Upper lobe of left lung (tissue), 6 donors: ENCODE measurements around the gene OR51B6. TPM values are rescaled to one million over a fixed set of nuclear protein-coding genes. Genes with fewer than 3 reads are reported as not detected.
"Not testable (repeated sequence)": the region's sequence is repeated elsewhere in the genome, so short reads cannot be mapped to it uniquely, and the experiment has no call there.

Source experiments
- ATAC-seq, 2 donors: fragments of 200-7000 bp; cut with Tn5 transposase; one replicate each; pipeline ENCODE4 v1.9.1; 2022; ENCODE audit warnings: mild to moderate bottlenecking in 2 of 2, moderate library complexity in 2 of 2; ENCODE audit not compliant: low FRiP score in 2 of 2
- DNase-seq, 2 donors: peaks; one replicate each; pipeline ENCODE4 v3.0.0-alpha.2; 2019 to 2020
- H3K27ac ChIP-seq, 4 donors: fragments of 200-600 bp; sonication (generic); one replicate each; pipeline ENCODE4 v1.5.1; 2016 to 2019
- H3K27me3 ChIP-seq, 4 donors: fragments of 200-600 bp; sonication (generic); one replicate each; pipeline ENCODE4 v1.5.1; 2017 to 2019
- H3K36me3 ChIP-seq, 4 donors: fragments of 200-600 bp; sonication (generic); one replicate each; pipeline ENCODE4 v1.5.1; 2016 to 2019
- H3K4me1 ChIP-seq, 4 donors: fragments of 200-600 bp; sonication (generic); one replicate each; pipeline ENCODE4 v1.5.1; 2018 to 2019
- H3K4me3 ChIP-seq, 4 donors: fragments of 200-600 bp; sonication (generic); one replicate each; pipeline ENCODE4 v1.5.1; 2017 to 2019; ENCODE audit warnings: mild to moderate bottlenecking in 2 of 4, moderate library complexity in 1 of 4
- H3K9me3 ChIP-seq, 4 donors: fragments of 200-600 bp; sonication (generic); one replicate each; pipeline ENCODE4 v1.5.1; 2018 to 2019
- EP300 ChIP-seq, 4 donors: sonication (generic); formaldehyde crosslinking; IDR thresholded peaks; one replicate each; pipeline ENCODE4 v1.5.1; 2017; ENCODE audit warnings: antibody characterized with exemption in 4 of 4, control low read depth in 2 of 4
- POLR2A ChIP-seq, 4 donors: fragments of 450-650 bp; IDR thresholded peaks; one replicate each; pipeline ENCODE4 v1.5.1; 2016 to 2017; ENCODE audit warnings: antibody characterized with exemption in 4 of 4, mild to moderate bottlenecking in 2 of 4
- POLR2AphosphoS5 ChIP-seq, 2 donors: sonication (generic); formaldehyde crosslinking; IDR thresholded peaks; one replicate each; pipeline ENCODE4 v1.5.1; 2017; ENCODE audit warnings: antibody characterized with exemption in 2 of 2
- WGBS, 2 donors: methylation state at CpG; one replicate each; pipeline ENCODE4 v1.1.5; 2017 to 2018; 5-methylcytosine and 5-hydroxymethylcytosine counted together
- total RNA-seq, 6 donors: library from RNA; depleted of rRNA in 4 of 6; stranded (reverse); fragments of >200 nt in 4 of 6; gene quantifications; one replicate each; pipeline versions ENCODE4 v1.1.0 to v1.2.1, GENCODE V29; 2016 to 2021
- TF ChIP-seq, protein P1 (sequence below), 6 experiments: fragments of 450-650 bp in 4 of 6; fragments of 200-600 bp in 2 of 6; sonication (generic) in 2 of 6; IDR thresholded peaks; one replicate each; pipeline ENCODE4 v1.5.1; 2016 to 2019; ENCODE audit warnings: antibody characterized with exemption in 6 of 6
- donor health status: DM: no; HTN: no; CAD: no; lungs with moderate emphysema.
- donor health status: DM: no; HTN: yes; CAD: no; lungs with severe emphysema.

The OR51B6 gene
- total RNA-seq, 6 donors from 2014 or later = not detected

DNA sequence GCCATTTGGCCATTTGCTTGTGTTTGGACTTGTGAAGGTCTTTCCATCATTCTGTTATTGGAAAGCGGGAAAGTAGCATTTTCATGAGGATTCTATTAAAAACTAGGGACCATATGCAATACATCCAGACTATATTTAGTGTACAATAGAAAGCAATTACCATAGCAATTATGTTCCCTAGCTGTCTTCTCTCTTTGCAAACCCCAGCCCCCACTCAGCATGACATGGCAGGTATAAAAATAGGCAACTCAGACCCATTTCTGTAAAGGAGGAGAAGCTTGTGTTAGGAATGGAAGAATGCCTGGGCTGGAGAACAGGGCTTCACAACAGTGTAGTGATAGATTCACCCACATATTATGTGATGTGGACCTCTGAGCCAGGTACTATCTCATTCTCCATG, 12.4 kb downstream of the OR51B6 start:
- ATAC-seq (no peak), DNase-seq (no peak)
- no peak for TF ChIP-seq POLR2AphosphoS5 (IDR thresholded peaks at IDR 0.05)
- no peak for TF ChIP-seq POLR2A (IDR thresholded peaks at IDR 0.05)
- TF ChIP-seq, protein P1, sequence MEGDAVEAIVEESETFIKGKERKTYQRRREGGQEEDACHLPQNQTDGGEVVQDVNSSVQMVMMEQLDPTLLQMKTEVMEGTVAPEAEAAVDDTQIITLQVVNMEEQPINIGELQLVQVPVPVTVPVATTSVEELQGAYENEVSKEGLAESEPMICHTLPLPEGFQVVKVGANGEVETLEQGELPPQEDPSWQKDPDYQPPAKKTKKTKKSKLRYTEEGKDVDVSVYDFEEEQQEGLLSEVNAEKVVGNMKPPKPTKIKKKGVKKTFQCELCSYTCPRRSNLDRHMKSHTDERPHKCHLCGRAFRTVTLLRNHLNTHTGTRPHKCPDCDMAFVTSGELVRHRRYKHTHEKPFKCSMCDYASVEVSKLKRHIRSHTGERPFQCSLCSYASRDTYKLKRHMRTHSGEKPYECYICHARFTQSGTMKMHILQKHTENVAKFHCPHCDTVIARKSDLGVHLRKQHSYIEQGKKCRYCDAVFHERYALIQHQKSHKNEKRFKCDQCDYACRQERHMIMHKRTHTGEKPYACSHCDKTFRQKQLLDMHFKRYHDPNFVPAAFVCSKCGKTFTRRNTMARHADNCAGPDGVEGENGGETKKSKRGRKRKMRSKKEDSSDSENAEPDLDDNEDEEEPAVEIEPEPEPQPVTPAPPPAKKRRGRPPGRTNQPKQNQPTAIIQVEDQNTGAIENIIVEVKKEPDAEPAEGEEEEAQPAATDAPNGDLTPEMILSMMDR (IDR thresholded peaks at IDR 0.05) = no peak
- TF ChIP-seq EP300 (IDR thresholded peaks at IDR 0.05) = no peak
- no peaks in the 10 kb centered on the region for H3K4me1 ChIP-seq
- 85 to 96% methylated on average over 1 of the region's 1 CpG for WGBS, 2 donors
- no peaks in the 10 kb centered on the region for H3K36me3 ChIP-seq
- no peak overlapping the region for H3K4me3 ChIP-seq
- no peaks in the 10 kb centered on the region for H3K9me3 ChIP-seq
- no peak overlapping the region for H3K27ac ChIP-seq
- no peaks in the 10 kb centered on the region for H3K27me3 ChIP-seq

- no peak for DNase-seq
- TF ChIP-seq POLR2AphosphoS5 (IDR thresholded peaks at IDR 0.05) = no peak
- no peak for TF ChIP-seq EP300 (IDR thresholded peaks at IDR 0.05)
- no peak for TF ChIP-seq POLR2A (IDR thresholded peaks at IDR 0.05)
- TF ChIP-seq, protein P1 (IDR thresholded peaks at IDR 0.05) = no peak
- no peak overlapping the region for H3K4me3 ChIP-seq
- H3K27ac ChIP-seq = no peak overlapping the region
- no peak for ATAC-seq
- H3K4me1 ChIP-seq = no peaks in the 10 kb centered on the region
- H3K9me3 ChIP-seq = no peaks in the 10 kb centered on the region
- H3K27me3 ChIP-seq = no peaks in the 10 kb centered on the region
- H3K36me3 ChIP-seq = no peaks in the 10 kb centered on the region
- 48 to 63% methylated on average over 2 of the region's 2 CpGs for WGBS, 2 donors
Observed at GRCh38 chr11:5364214-5364613, 12.9 kb downstream of the OR51B6 start.

GRCh38 chr11:5366365-5366764, 15.1 kb downstream of the OR51B6 start:
- H3K27ac ChIP-seq, H3K9me3 ChIP-seq, H3K27me3 ChIP-seq, H3K4me1 ChIP-seq, H3K4me3 ChIP-seq, H3K36me3 ChIP-seq, ATAC-seq, DNase-seq: not testable (repeated sequence)
- 84 to 89% methylated on average over 6 of the region's 6 CpGs for WGBS, 2 donors

GRCh38 chr11:5366856-5367255, 15.5 kb downstream of the OR51B6 start:
- ATAC-seq (no peak), DNase-seq (no peak)
- Histone ChIP-seq H3K27me3 (no peaks in the 10 kb centered on the region), H3K27ac (no peak overlapping the region), H3K4me1 (no peaks in the 10 kb centered on the region), H3K9me3 (no peaks in the 10 kb centered on the region), H3K36me3 (no peaks in the 10 kb centered on the region), H3K4me3 (no peak overlapping the region)
- TF ChIP-seq POLR2A (IDR thresholded peaks at IDR 0.05) (no peak), EP300 (IDR thresholded peaks at IDR 0.05) (no peak), POLR2AphosphoS5 (IDR thresholded peaks at IDR 0.05) (no peak)
- TF ChIP-seq, protein P1 (IDR thresholded peaks at IDR 0.05) = no peak
- 32 to 71% methylated on average over 1 of the region's 1 CpG for whole genome bisulfite sequencing, 2 donors

- ATAC-seq (no peak), DNase-seq (no peak)
- H3K9me3 ChIP-seq = no peaks in the 10 kb centered on the region
- no peaks in the 10 kb centered on the region for H3K27me3 ChIP-seq
- H3K4me3 ChIP-seq = no peak overlapping the region
- no peaks in the 10 kb centered on the region for H3K4me1 ChIP-seq
- no peak overlapping the region for H3K27ac ChIP-seq
- no peak for TF ChIP-seq POLR2A (IDR thresholded peaks at IDR 0.05)
- no peaks in the 10 kb centered on the region for H3K36me3 ChIP-seq
- 61 to 84% methylated on average over 2 of the region's 2 CpGs for WGBS, 2 donors
Observed at GRCh38 chr11:5367448-5368074, 16.3 kb downstream of the OR51B6 start.

- WGBS, 2 donors = 70 to 74% methylated on average over 3 of the region's 3 CpGs
Observed at GRCh38 chr11:5368502-5369043, 17.3 kb downstream of the OR51B6 start.

More at GRCh38 chr11:5368502-5369043, 17.3 kb downstream of the OR51B6 start:
- Histone ChIP-seq H3K27me3 (no peaks in the 10 kb centered on the region), H3K27ac (no peak overlapping the region), H3K9me3 (no peaks in the 10 kb centered on the region), H3K4me3 (no peak overlapping the region), H3K36me3 (no peaks in the 10 kb centered on the region), H3K4me1 (no peaks in the 10 kb centered on the region)
- TF ChIP-seq, protein P1 (IDR thresholded peaks at IDR 0.05) = no peak
- TF ChIP-seq POLR2A (IDR thresholded peaks at IDR 0.05) = no peak
- TF ChIP-seq POLR2AphosphoS5 (IDR thresholded peaks at IDR 0.05) = no peak
- no peak for TF ChIP-seq EP300 (IDR thresholded peaks at IDR 0.05)
- ATAC-seq (no peak), DNase-seq (no peak)
